ENCODE data around the gene DYNC1LI1. TPM values are rescaled to one million over a fixed set of nuclear protein-coding genes. Genes with fewer than 3 reads are reported as not detected.
"Not testable (repeated sequence)": the region's sequence is repeated elsewhere in the genome, so short reads cannot be mapped to it uniquely, and the experiment has no call there.

DYNC1LI1 gene
- total RNA-seq, 4 donors from 2014 or later = 63.7 to 86.0 (median 69.7) TPM

GRCh38 chr3:32540899-32541298 is 29.8 kb downstream of the DYNC1LI1 start:
- H3K36me3 ChIP-seq = peaks cover 29% of the 10 kb centered on the region
- WGBS = 94% methylated on average over 4 of the region's 4 CpGs
- H3K27me3 ChIP-seq = no peaks in the 10 kb centered on the region
- TF ChIP-seq CTCF (IDR thresholded peaks at IDR 0.05) (no peak), POLR2A (IDR thresholded peaks at IDR 0.05) (no peak), EP300 (IDR thresholded peaks at IDR 0.05) (no peak), POLR2AphosphoS5 (IDR thresholded peaks at IDR 0.05) (no peak)
- H3K4me3 ChIP-seq = no peak overlapping the region
- no peak for DNase-seq (ENCODE audit: low spot score in 2 of 2)
- H3K4me1 ChIP-seq = no peaks in the 10 kb centered on the region
- no peaks in the 10 kb centered on the region for H3K9me3 ChIP-seq
- no peak overlapping the region for H3K27ac ChIP-seq

GRCh38 chr3:32532434-32532833 is 38.2 kb downstream of the DYNC1LI1 start:
- H3K36me3 ChIP-seq = peaks cover 40% of the 10 kb centered on the region

GRCh38 chr3:32531010-32531647 is 39.5 kb downstream of the DYNC1LI1 start:
- TF ChIP-seq POLR2AphosphoS5 (IDR thresholded peaks at IDR 0.05) (no peak), POLR2A (IDR thresholded peaks at IDR 0.05) (no peak), EP300 (IDR thresholded peaks at IDR 0.05) (no peak), CTCF (IDR thresholded peaks at IDR 0.05) (no peak)
- H3K4me3 ChIP-seq = no peak overlapping the region
- H3K4me1 ChIP-seq = no peaks in the 10 kb centered on the region
- no peak overlapping the region for H3K27ac ChIP-seq
- DNase-seq (ENCODE audit: low spot score in 2 of 2) = no peak
- H3K36me3 ChIP-seq = peaks cover 51% of the 10 kb centered on the region
- no peaks in the 10 kb centered on the region for H3K9me3 ChIP-seq
- H3K27me3 ChIP-seq = no peaks in the 10 kb centered on the region

More at GRCh38 chr3:32532434-32532833, 38.2 kb downstream of the DYNC1LI1 start:
- no peak for DNase-seq (ENCODE audit: low spot score in 2 of 2)
- no peak overlapping the region for H3K4me3 ChIP-seq
- H3K27ac ChIP-seq = no peak overlapping the region
- H3K27me3 ChIP-seq = no peaks in the 10 kb centered on the region
- no peak for TF ChIP-seq POLR2AphosphoS5 (IDR thresholded peaks at IDR 0.05)
- no peak for TF ChIP-seq CTCF (IDR thresholded peaks at IDR 0.05)
- no peak for TF ChIP-seq EP300 (IDR thresholded peaks at IDR 0.05)
- TF ChIP-seq POLR2A (IDR thresholded peaks at IDR 0.05) = no peak
- H3K9me3 ChIP-seq = no peaks in the 10 kb centered on the region
- no peaks in the 10 kb centered on the region for H3K4me1 ChIP-seq
- WGBS = 92% methylated on average over 1 of the region's 1 CpG

GRCh38 chr3:32525720-32526119 is 44.9 kb downstream of the DYNC1LI1 start:
- Histone ChIP-seq H3K27me3 (no peaks in the 10 kb centered on the region), H3K4me3 (no peak overlapping the region), H3K27ac (no peak overlapping the region), H3K4me1 (no peaks in the 10 kb centered on the region), H3K9me3 (no peaks in the 10 kb centered on the region), H3K36me3 (peaks cover 69% of the 10 kb centered on the region)
- no peak for TF ChIP-seq CTCF (IDR thresholded peaks at IDR 0.05)
- TF ChIP-seq POLR2A (IDR thresholded peaks at IDR 0.05) = no peak
- no peak for TF ChIP-seq EP300 (IDR thresholded peaks at IDR 0.05)
- no peak for TF ChIP-seq POLR2AphosphoS5 (IDR thresholded peaks at IDR 0.05)
- no peak for DNase-seq (ENCODE audit: low spot score in 2 of 2)

- no peak overlapping the region for H3K4me3 ChIP-seq
- DNase-seq (ENCODE audit: low spot score in 2 of 2) = no peak
- H3K9me3 ChIP-seq = no peaks in the 10 kb centered on the region
- WGBS = 76% methylated on average over 7 of the region's 7 CpGs
- no peak for TF ChIP-seq CTCF (IDR thresholded peaks at IDR 0.05)
- TF ChIP-seq EP300 (IDR thresholded peaks at IDR 0.05) = no peak
- TF ChIP-seq POLR2AphosphoS5 (IDR thresholded peaks at IDR 0.05) = no peak
- no peak for TF ChIP-seq POLR2A (IDR thresholded peaks at IDR 0.05)
- no peak overlapping the region for H3K27ac ChIP-seq
- H3K27me3 ChIP-seq = no peaks in the 10 kb centered on the region
- no peaks in the 10 kb centered on the region for H3K4me1 ChIP-seq
- H3K36me3 ChIP-seq = peaks cover 44% of the 10 kb centered on the region
Observed at GRCh38 chr3:32522682-32523081, 48.0 kb downstream of the DYNC1LI1 start.

- H3K4me1 ChIP-seq; DNase-seq (ENCODE audit: low spot score in 2 of 2); H3K4me3 ChIP-seq; H3K27me3 ChIP-seq; H3K27ac ChIP-seq; H3K9me3 ChIP-seq: not testable (repeated sequence)
- WGBS = 87% methylated on average over 5 of the region's 5 CpGs
- peaks cover 13% of the 10 kb centered on the region for H3K36me3 ChIP-seq
Observed at GRCh38 chr3:32518921-32519320, 51.7 kb downstream of the DYNC1LI1 start.

- H3K4me3 ChIP-seq; H3K36me3 ChIP-seq; H3K4me1 ChIP-seq; H3K27ac ChIP-seq; H3K27me3 ChIP-seq; H3K9me3 ChIP-seq; DNase-seq (ENCODE audit: low spot score in 2 of 2): not testable (repeated sequence)
- WGBS = 90% methylated on average over 9 of the region's 9 CpGs
Observed at GRCh38 chr3:32516751-32517150, 53.9 kb downstream of the DYNC1LI1 start.
